ENCODE results near the gene WDR73.

DNA sequence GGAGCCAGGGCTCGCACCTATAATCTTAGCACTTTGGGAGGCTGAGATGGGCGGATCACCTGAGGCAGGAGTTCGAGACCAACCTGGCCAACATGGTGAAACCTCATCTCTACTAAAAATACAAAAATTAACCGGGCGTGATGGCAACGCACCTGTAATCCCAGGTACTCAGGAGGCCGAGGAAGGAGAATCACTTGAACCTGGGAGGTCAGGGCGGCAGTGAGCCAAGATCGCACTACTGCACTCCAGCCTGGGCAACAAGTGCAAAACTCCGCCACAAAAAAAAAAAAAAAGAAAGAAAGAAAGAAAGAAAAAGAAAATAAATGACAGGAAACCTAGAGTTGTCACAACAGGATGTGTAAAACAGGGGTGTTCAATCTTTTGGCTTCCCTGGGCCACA lies 6.9 kb upstream of the WDR73 start:
- TF ChIP-seq POLR2AphosphoS5 (IDR thresholded peaks at IDR 0.05; ENCODE audit: low read depth, low read length) (no peak), TAF1 (IDR thresholded peaks at IDR 0.05; ENCODE audit: low read depth, low read length) (no peak), POLR2A (IDR thresholded peaks at IDR 0.05; ENCODE audit: low read depth, low read length) (no peak), POU2F2 (IDR thresholded peaks at IDR 0.05; ENCODE audit: low read depth, low read length) (no peak), SPI1 (IDR thresholded peaks at IDR 0.05; ENCODE audit: low read depth, low read length) (no peak)

Data from GM12891 (cell line).